ENCODE measurements around the gene RPTOR.

The RPTOR gene

GRCh38 chr17:80964859-80965580 lies 420.4 kb downstream of the RPTOR start:
- H3K9me3 ChIP-seq (ENCODE audit: control insufficient read depth, insufficient read depth, low read length) = no peaks in the 10 kb centered on the region

DNA sequence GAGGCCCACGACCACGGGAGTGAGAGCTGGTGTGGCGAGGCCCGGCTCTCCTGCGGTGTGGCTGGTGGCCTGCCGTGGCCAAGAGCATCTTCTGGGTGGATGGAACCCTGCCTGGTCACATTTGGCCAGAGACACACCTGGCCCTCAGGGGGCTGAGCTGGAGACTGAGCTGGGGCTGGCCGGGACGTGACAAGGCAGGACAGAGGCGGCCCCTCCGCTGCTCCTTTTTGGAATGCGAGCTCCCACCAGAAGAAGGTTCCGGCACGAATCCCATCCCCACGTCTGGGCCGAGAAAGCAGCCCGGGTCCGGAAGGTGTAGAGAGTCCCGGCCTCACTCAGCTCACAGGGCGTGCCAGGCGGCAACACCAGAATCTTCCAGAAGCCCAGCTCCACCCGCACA lies 421.0 kb downstream of the RPTOR start:
- no peak overlapping the region for H3K4me3 ChIP-seq (ENCODE audit: low read length)
- no peaks in the 10 kb centered on the region for H3K27me3 ChIP-seq (ENCODE audit: control insufficient read depth, insufficient read depth, low read length)
- H3K4me1 ChIP-seq (ENCODE audit: control insufficient read depth, insufficient read depth, low read length) = no peaks in the 10 kb centered on the region
- no peak overlapping the region for H3K27ac ChIP-seq (ENCODE audit: low read length)
- DNase-seq (ENCODE audit: low read depth, low spot score) = no peak
- H3K36me3 ChIP-seq (ENCODE audit: control insufficient read depth, insufficient read depth, low read length) = peaks cover 4% of the 10 kb centered on the region; the same call in 1 of the 2 replicates
- no peaks in the 10 kb centered on the region for H3K9me3 ChIP-seq (ENCODE audit: control insufficient read depth, insufficient read depth, low read length)
- no CpG with 5 or more reads among the region's 21 CpGs for WGBS (ENCODE audit: insufficient coverage, insufficient read length)

More at GRCh38 chr17:80964859-80965580, 420.4 kb downstream of the RPTOR start:
- DNase-seq (ENCODE audit: low read depth, low spot score) = no peak
- H3K4me3 ChIP-seq (ENCODE audit: low read length) = no peak overlapping the region
- H3K27ac ChIP-seq (ENCODE audit: low read length) = no peak overlapping the region
- no peaks in the 10 kb centered on the region for H3K27me3 ChIP-seq (ENCODE audit: control insufficient read depth, insufficient read depth, low read length)
- no CpG with 5 or more reads among the region's 36 CpGs for WGBS (ENCODE audit: insufficient coverage, insufficient read length)
- no peaks in the 10 kb centered on the region for H3K4me1 ChIP-seq (ENCODE audit: control insufficient read depth, insufficient read depth, low read length)
- peaks cover 4% of the 10 kb centered on the region; the same call in 1 of the 2 replicates for H3K36me3 ChIP-seq (ENCODE audit: control insufficient read depth, insufficient read depth, low read length)

GRCh38 chr17:80967404-80967872 lies 422.8 kb downstream of the RPTOR start:
- no peaks in the 10 kb centered on the region for H3K9me3 ChIP-seq (ENCODE audit: control insufficient read depth, insufficient read depth, low read length)
- H3K4me1 ChIP-seq (ENCODE audit: control insufficient read depth, insufficient read depth, low read length) = no peaks in the 10 kb centered on the region
- H3K4me3 ChIP-seq (ENCODE audit: low read length) = no peak overlapping the region
- DNase-seq (ENCODE audit: low read depth, low spot score) = no peak
- no peaks in the 10 kb centered on the region for H3K27me3 ChIP-seq (ENCODE audit: control insufficient read depth, insufficient read depth, low read length)
- 0 out of 2 replicates have a peak, but pooled peaks cover 4% of the 10 kb centered on the region for H3K36me3 ChIP-seq (ENCODE audit: control insufficient read depth, insufficient read depth, low read length)
- no peak overlapping the region for H3K27ac ChIP-seq (ENCODE audit: low read length)
- WGBS (ENCODE audit: insufficient coverage, insufficient read length) = no CpG with 5 or more reads among the region's 19 CpGs

- no peaks in the 10 kb centered on the region for H3K4me1 ChIP-seq (ENCODE audit: control insufficient read depth, insufficient read depth, low read length)
- no CpG with 5 or more reads among the region's 17 CpGs for WGBS (ENCODE audit: insufficient coverage, insufficient read length)
- H3K27me3 ChIP-seq (ENCODE audit: control insufficient read depth, insufficient read depth, low read length) = no peaks in the 10 kb centered on the region
- H3K4me3 ChIP-seq (ENCODE audit: low read length) = no peak overlapping the region
- no peak for DNase-seq (ENCODE audit: low read depth, low spot score)
- no peaks in the 10 kb centered on the region for H3K9me3 ChIP-seq (ENCODE audit: control insufficient read depth, insufficient read depth, low read length)
- H3K27ac ChIP-seq (ENCODE audit: low read length) = no peak overlapping the region
- 0 out of 2 replicates have a peak, but pooled peaks cover 4% of the 10 kb centered on the region for H3K36me3 ChIP-seq (ENCODE audit: control insufficient read depth, insufficient read depth, low read length)
These were observed 424.0 kb downstream of the RPTOR start for GRCh38 chr17:80968602-80969029.

DNA sequence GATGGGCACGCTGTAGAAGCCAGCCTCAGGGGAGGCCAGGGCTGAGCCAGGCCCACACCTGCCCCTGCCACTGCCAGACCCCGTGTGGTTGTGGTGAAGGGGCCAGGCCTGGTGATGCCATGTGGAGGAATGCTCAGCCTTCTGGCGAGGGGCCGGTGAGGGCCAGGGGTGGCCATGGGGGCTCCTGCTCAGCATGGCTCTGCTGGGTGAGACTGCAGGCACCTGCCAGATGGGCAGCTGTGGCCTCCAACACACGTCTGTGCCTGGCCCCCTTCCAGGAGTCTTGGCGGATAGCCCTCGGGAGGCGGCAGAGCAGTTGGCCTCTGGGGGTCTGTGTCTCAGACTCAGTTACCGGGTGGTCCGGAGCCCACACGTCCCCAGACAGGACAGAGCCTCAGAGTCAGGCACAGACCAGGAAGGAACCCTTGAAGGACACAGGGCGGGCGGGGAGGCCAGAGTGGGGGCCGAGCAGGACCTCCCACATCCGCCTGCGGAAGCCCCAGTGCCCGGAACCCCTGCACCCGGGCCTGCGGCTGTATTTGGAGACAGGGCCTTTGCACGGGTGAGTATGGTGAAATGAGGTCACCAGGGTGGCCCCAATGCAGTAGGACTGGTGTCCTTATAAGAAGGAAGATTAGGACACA lies 424.5 kb downstream of the RPTOR start:
- WGBS (ENCODE audit: insufficient coverage, insufficient read length) = no CpG with 5 or more reads among the region's 20 CpGs
- no peak overlapping the region for H3K4me3 ChIP-seq (ENCODE audit: low read length)
- H3K27ac ChIP-seq (ENCODE audit: low read length) = no peak overlapping the region

DNA sequence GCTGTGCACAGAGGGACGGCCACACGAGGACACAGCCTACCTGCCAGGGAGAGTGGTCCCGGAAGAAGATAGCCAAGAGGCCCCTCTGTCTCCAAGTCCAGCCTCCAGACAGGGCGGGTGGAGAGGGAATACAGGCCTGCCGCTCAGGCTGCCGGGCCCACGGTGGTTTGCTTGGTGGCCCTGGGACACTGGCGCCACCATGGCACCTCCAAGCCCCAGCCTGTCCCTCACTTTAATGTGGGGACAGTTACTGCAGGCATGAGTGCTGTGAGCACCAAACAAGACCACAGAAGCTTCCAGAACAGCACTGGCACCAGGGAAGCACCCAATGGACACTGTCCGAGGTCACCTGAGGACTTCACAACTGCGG lies 425.0 kb downstream of the RPTOR start:
- no peak for DNase-seq (ENCODE audit: low read depth, low spot score)

More for the DNA sequence above, 424.5 kb downstream of the RPTOR start:
- Histone ChIP-seq H3K9me3 (ENCODE audit: control insufficient read depth, insufficient read depth, low read length) (no peaks in the 10 kb centered on the region), H3K27me3 (ENCODE audit: control insufficient read depth, insufficient read depth, low read length) (no peaks in the 10 kb centered on the region), H3K36me3 (ENCODE audit: control insufficient read depth, insufficient read depth, low read length) (0 out of 2 replicates have a peak, but pooled peaks cover 4% of the 10 kb centered on the region), H3K4me1 (ENCODE audit: control insufficient read depth, insufficient read depth, low read length) (no peaks in the 10 kb centered on the region)
- no peak for DNase-seq (ENCODE audit: low read depth, low spot score)

DNA sequence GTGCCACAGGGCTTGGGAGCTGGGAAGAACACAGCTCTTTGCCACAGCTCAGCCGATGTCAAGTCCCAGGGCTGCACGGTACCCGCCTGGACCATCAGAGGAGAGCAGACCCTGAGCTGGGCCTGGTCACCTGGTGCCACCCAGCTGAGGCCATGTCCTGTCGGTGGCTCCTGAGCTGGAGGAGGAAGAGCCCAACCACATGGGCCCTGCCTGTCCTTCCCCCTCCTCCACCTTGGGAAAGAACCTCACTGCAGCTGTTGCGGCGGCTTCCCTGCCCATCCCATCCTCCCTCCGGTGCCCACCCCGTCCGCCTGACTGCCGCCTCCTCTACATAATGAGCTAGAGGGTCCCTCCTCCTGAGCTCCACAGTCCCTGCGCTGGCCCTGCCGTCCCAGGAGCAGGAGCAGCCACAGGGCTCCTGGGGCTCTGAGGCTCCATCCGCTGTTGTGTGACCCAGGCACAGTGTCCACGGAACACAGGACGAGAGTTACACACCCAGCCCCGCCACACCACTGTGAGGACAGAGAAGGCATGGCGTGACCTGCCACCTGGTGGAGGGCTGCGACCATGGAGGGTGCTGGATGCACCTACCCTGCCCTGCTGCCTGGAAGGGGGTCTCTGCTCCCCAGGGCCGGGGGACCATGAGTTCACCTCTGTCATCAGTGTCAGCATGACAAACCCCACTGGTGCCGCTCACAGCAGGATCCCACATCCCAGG lies 425.6 kb downstream of the RPTOR start:
- DNase-seq (ENCODE audit: low read depth, low spot score) = no peak
- H3K27ac ChIP-seq (ENCODE audit: low read length) = no peak overlapping the region
- H3K4me3 ChIP-seq (ENCODE audit: low read length) = no peak overlapping the region
- H3K36me3 ChIP-seq (ENCODE audit: control insufficient read depth, insufficient read depth, low read length) = 0 out of 2 replicates have a peak, but pooled peaks cover under 1% of the 10 kb centered on the region
- H3K9me3 ChIP-seq (ENCODE audit: control insufficient read depth, insufficient read depth, low read length) = no peaks in the 10 kb centered on the region
- H3K27me3 ChIP-seq (ENCODE audit: control insufficient read depth, insufficient read depth, low read length) = no peaks in the 10 kb centered on the region
- no peaks in the 10 kb centered on the region for H3K4me1 ChIP-seq (ENCODE audit: control insufficient read depth, insufficient read depth, low read length)
- WGBS (ENCODE audit: insufficient coverage, insufficient read length) = no CpG with 5 or more reads among the region's 20 CpGs

More for the DNA sequence above, 425.0 kb downstream of the RPTOR start:
- H3K36me3 ChIP-seq (ENCODE audit: control insufficient read depth, insufficient read depth, low read length) = 0 out of 2 replicates have a peak, but pooled peaks cover 4% of the 10 kb centered on the region
- WGBS (ENCODE audit: insufficient coverage, insufficient read length) = no CpG with 5 or more reads among the region's 10 CpGs
- H3K27me3 ChIP-seq (ENCODE audit: control insufficient read depth, insufficient read depth, low read length) = no peaks in the 10 kb centered on the region
- H3K27ac ChIP-seq (ENCODE audit: low read length) = no peak overlapping the region
- no peak overlapping the region for H3K4me3 ChIP-seq (ENCODE audit: low read length)
- H3K9me3 ChIP-seq (ENCODE audit: control insufficient read depth, insufficient read depth, low read length) = no peaks in the 10 kb centered on the region
- H3K4me1 ChIP-seq (ENCODE audit: control insufficient read depth, insufficient read depth, low read length) = no peaks in the 10 kb centered on the region

GRCh38 chr17:80970762-80971703 lies 426.4 kb downstream of the RPTOR start:
- no peak overlapping the region for H3K4me3 ChIP-seq (ENCODE audit: low read length)
- no CpG with 5 or more reads among the region's 26 CpGs for WGBS (ENCODE audit: insufficient coverage, insufficient read length)
- no peaks in the 10 kb centered on the region for H3K9me3 ChIP-seq (ENCODE audit: control insufficient read depth, insufficient read depth, low read length)
- no peak for DNase-seq (ENCODE audit: low read depth, low spot score)
- H3K27me3 ChIP-seq (ENCODE audit: control insufficient read depth, insufficient read depth, low read length) = no peaks in the 10 kb centered on the region
- H3K27ac ChIP-seq (ENCODE audit: low read length) = no peak overlapping the region
- H3K4me1 ChIP-seq (ENCODE audit: control insufficient read depth, insufficient read depth, low read length) = no peaks in the 10 kb centered on the region
- H3K36me3 ChIP-seq (ENCODE audit: control insufficient read depth, insufficient read depth, low read length) = no peaks in the 10 kb centered on the region

DNA sequence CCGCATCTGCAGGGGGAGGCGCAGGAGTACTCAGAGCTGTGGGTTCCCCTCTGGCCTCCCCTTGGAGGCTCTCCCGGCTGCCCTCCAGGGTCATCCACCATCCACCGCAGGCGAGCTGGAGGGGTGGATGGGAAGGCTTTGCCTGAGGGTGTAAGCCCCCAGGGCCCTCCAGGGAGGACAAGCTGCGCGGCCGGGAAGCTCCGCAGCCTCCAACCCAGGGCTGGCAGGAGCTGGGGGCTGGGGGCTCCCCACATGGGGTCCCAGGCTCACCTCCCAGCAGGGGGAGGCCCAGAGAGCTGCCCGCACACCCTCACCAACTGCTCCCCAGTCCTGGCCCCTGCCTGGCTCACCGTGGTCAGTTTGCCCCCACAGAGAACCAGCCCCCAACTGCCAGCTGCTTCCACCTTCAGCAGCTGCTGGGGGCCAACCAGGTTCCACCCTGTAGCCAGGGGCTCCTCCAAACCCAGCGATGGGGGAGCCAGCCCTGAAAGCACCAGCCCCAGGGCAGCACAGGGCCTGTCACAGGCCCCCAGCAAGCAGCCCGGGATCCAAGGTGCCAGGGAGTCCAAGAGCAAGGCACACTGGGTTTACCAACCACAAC lies 427.2 kb downstream of the RPTOR start:
- no peak overlapping the region for H3K27ac ChIP-seq (ENCODE audit: low read length)
- DNase-seq (ENCODE audit: low read depth, low spot score) = no peak
- H3K4me1 ChIP-seq (ENCODE audit: control insufficient read depth, insufficient read depth, low read length) = no peaks in the 10 kb centered on the region
- no peak overlapping the region for H3K4me3 ChIP-seq (ENCODE audit: low read length)
- WGBS (ENCODE audit: insufficient coverage, insufficient read length) = no CpG with 5 or more reads among the region's 13 CpGs
- H3K27me3 ChIP-seq (ENCODE audit: control insufficient read depth, insufficient read depth, low read length) = no peaks in the 10 kb centered on the region
- H3K36me3 ChIP-seq (ENCODE audit: control insufficient read depth, insufficient read depth, low read length) = no peaks in the 10 kb centered on the region
- no peaks in the 10 kb centered on the region for H3K9me3 ChIP-seq (ENCODE audit: control insufficient read depth, insufficient read depth, low read length)
